Kidney (tissue), 14 donors: ENCODE data around the gene CRB3. TPM values are rescaled to one million over a fixed set of nuclear protein-coding genes. Genes with fewer than 3 reads are reported as not detected.

Experiments used
- DNase-seq, 5 donors: peaks; one replicate each; pipeline ENCODE4 v3.0.0-alpha.2; 2013 to 2020
- FAIRE-seq: peaks from 2 replicates; lab custom pipeline; 2012; peaks lifted over from hg19 to GRCh38; lab: Jason Lieb, UNC
- H3K27ac ChIP-seq, 2 donors: one replicate each; pipeline ENCODE4 v1.7.0; 2013; ENCODE audit warnings: low read depth in 2 of 2, low read length in 2 of 2, inconsistent platforms in 1 of 2
- H3K27me3 ChIP-seq: one replicate; pipeline ENCODE4 v1.7.1; 2013; ENCODE audit warnings: low read length, inconsistent platforms; ENCODE audit not compliant: control insufficient read depth, insufficient read depth
- H3K36me3 ChIP-seq, 3 donors: one replicate each; pipeline versions ENCODE4 v1.7.0 to v1.7.1; 2013; ENCODE audit warnings: low read length in 3 of 3, control low read depth in 1 of 3, inconsistent platforms in 1 of 3; ENCODE audit not compliant: insufficient read depth in 3 of 3, control insufficient read depth in 2 of 3
- H3K4me1 ChIP-seq, 3 donors: one replicate each; pipeline versions ENCODE4 v1.7.0 to v1.7.1; 2013; ENCODE audit warnings: low read length in 3 of 3, inconsistent platforms in 1 of 3, low read depth in 1 of 3; ENCODE audit not compliant: control insufficient read depth in 2 of 3, insufficient read depth in 2 of 3
- H3K4me3 ChIP-seq, 3 donors: one replicate each; pipeline versions ENCODE4 v1.7.0 to v1.8.1; 2013; ENCODE audit warnings: low read length in 3 of 3, control low read depth in 1 of 3, inconsistent platforms in 1 of 3
- H3K9ac ChIP-seq, 3 donors: one replicate each; pipeline versions ENCODE4 v1.7.0 to v1.7.1; 2013; ENCODE audit warnings: low read length in 3 of 3, control low read depth in 1 of 3, inconsistent platforms in 1 of 3
- H3K9me3 ChIP-seq, 3 donors: one replicate each; pipeline versions ENCODE4 v1.7.0 to v1.7.1; 2013; ENCODE audit warnings: low read length in 3 of 3, control low read depth in 1 of 3, inconsistent platforms in 1 of 3; ENCODE audit not compliant: control insufficient read depth in 2 of 3, insufficient read depth in 1 of 3
- CTCF ChIP-seq: IDR thresholded peaks from 3 replicates; pipeline ENCODE4 v1.5.1; 2012; ENCODE audit warnings: mild to moderate bottlenecking, moderate library complexity, borderline replicate concordance; ENCODE audit not compliant: insufficient read depth; ENCODE audit errors: extremely low read depth
- intact Hi-C: fragments of 100-400 bp; cut with DNase I; formaldehyde crosslinking; loops from one replicate; pipeline ENCODE4 v1.11.1; 2022
- polyA plus RNA-seq: library from polyadenylated mRNA; stranded (reverse); fragments of 350-450 nt; fragmentation: Illumina TruSeq; extraction: RNeasy Lipid Tissue Mini Kit (QIAGEN cat#74804); gene quantifications from one replicate; pipeline ENCODE4 v1.2.3, GENCODE V29; 2014; ENCODE audit warnings: low read depth, low replicate concordance; ENCODE audit not compliant: insufficient read depth
- total RNA-seq: library from RNA; stranded (reverse); fragmentation: NEBNext Ultra II Directional; extraction: Animal tissue kit (Norgen Biotek cat#: 25700); gene quantifications from one replicate; pipeline ENCODE4 v1.2.1, GENCODE V29; 2021
- donor health status: control.
- donor health status: control.
- donor health status: control.
- donor health status: control.
- donor health status: control.
- donor health status: DM: yes; HTN: yes; CAD: no.
- donor health status: Normal renal cell carcinoma (clear cell type).

CRB3 gene
- total and polyA plus RNA-seq, 2 donors from 2014 or later: 51.9 to 58.2 TPM

- peak; percentile 98 to 100 (median 99) for DNase-seq
- peak overlapping the region; percentile 23 to 67 (median 60) for H3K9ac ChIP-seq
- intact Hi-C loops: no loop called here
- peaks cover 0 to 12% (median 3%) of the 10 kb centered on the region in 3 donors for H3K4me1 ChIP-seq
- H3K27me3 ChIP-seq: no peaks in the 10 kb centered on the region
- H3K27ac ChIP-seq: peak overlapping the region; percentile 88 to 91
- no peaks in the 10 kb centered on the region for H3K9me3 ChIP-seq
- H3K36me3 ChIP-seq: peaks cover 0 to 2% (median 0%) of the 10 kb centered on the region in 3 donors
- peak overlapping the region; percentile 77 to 94 (median 88) for H3K4me3 ChIP-seq
- peak; percentile 33 for TF ChIP-seq CTCF
- FAIRE-seq: peak; percentile 83
Observed at GRCh38 chr19:6460099-6460884, 3.8 kb upstream of the CRB3 start.

GRCh38 chr19:6465006-6465405, 935 bp downstream of the CRB3 start:
- Histone ChIP-seq H3K4me3 (peak overlapping the region; percentile 12 to 79 (median 68)), H3K9ac (peak overlapping the region in 2 of 3 donors; percentile 12 to 81), H3K36me3 (peaks cover 0 to 8% (median 5%) of the 10 kb centered on the region in 3 donors), H3K27me3 (no peaks in the 10 kb centered on the region), H3K9me3 (no peaks in the 10 kb centered on the region), H3K4me1 (peaks cover 0 to 4% (median 0%) of the 10 kb centered on the region in 3 donors), H3K27ac (peak overlapping the region in 1 of 2 donors; percentile 95)
- intact Hi-C loops: no loop called here
- FAIRE-seq: no peak
- DNase-seq: no peak
- no peak for TF ChIP-seq CTCF

- Histone ChIP-seq H3K4me3 (peak overlapping the region in 2 of 3 donors; percentile 68 to 79), H3K9me3 (no peaks in the 10 kb centered on the region), H3K9ac (peak overlapping the region in 1 of 3 donors; percentile 81), H3K4me1 (peaks cover 0 to 4% (median 0%) of the 10 kb centered on the region in 3 donors), H3K27me3 (no peaks in the 10 kb centered on the region), H3K36me3 (peaks cover 0 to 8% (median 5%) of the 10 kb centered on the region in 3 donors), H3K27ac (no peak overlapping the region)
- FAIRE-seq: no peak
- intact Hi-C loops: no loop called here
- TF ChIP-seq CTCF: no peak
- no peak for DNase-seq
Observed at GRCh38 chr19:6465663-6466062, 1.6 kb downstream of the CRB3 start.
